Activated CD4-positive, alpha-beta T cell treated with anti-CD3 and anti-CD28 coated beads, Interleukin-2, amount 10 ng/mL, durations not matched to agents 7 days and 5 days (primary cell): ENCODE data around the gene CELF1. TPM values are rescaled to one million over a fixed set of nuclear protein-coding genes. Genes with fewer than 3 reads are reported as not detected.

Source experiments
- CTCF ChIA-PET: fragments of 350-600 bp; sonication (Branson Sonifier 250); formaldehyde crosslinking; loops from one replicate; lab custom pipeline; 2021; ENCODE audit warnings: antibody characterized with exemption; lab: Charles Lee
- POLR2A ChIA-PET: fragments of 350-600 bp; sonication (Branson Sonifier 250); formaldehyde crosslinking; loops from one replicate; lab custom pipeline; 2021; ENCODE audit warnings: antibody characterized with exemption; lab: Charles Lee
- DNase-seq: peaks from one replicate; pipeline ENCODE4 v3.0.0-alpha.2; 2020
- H3K27ac Mint-ChIP-seq: one replicate; pipeline ENCODE4 v1.8.0; 2021; ENCODE audit warnings: mild to moderate bottlenecking, moderate library complexity, mixed read lengths
- H3K27me3 Mint-ChIP-seq: one replicate; pipeline ENCODE4 v1.8.0; 2021; ENCODE audit warnings: mixed read lengths
- H3K36me3 Mint-ChIP-seq: one replicate; pipeline ENCODE4 v1.8.0; 2021; ENCODE audit warnings: low read depth, mixed read lengths
- H3K4me1 Mint-ChIP-seq: one replicate; pipeline ENCODE4 v1.8.0; 2021; ENCODE audit warnings: mixed read lengths
- H3K4me3 Mint-ChIP-seq: one replicate; pipeline ENCODE4 v1.8.0; 2021; ENCODE audit warnings: mild to moderate bottlenecking, moderate library complexity, mixed read lengths
- H3K9me3 Mint-ChIP-seq: one replicate; pipeline ENCODE4 v1.8.0; 2021; ENCODE audit warnings: mixed read lengths
- total RNA-seq, 2 experiments: library from RNA; stranded (reverse); gene quantifications; one replicate each; pipeline ENCODE4 v1.2.3, GENCODE V29; 2021

Gene CELF1
- total RNA-seq, 2 experiments from 2014 or later: 102 to 105 TPM

DNA sequence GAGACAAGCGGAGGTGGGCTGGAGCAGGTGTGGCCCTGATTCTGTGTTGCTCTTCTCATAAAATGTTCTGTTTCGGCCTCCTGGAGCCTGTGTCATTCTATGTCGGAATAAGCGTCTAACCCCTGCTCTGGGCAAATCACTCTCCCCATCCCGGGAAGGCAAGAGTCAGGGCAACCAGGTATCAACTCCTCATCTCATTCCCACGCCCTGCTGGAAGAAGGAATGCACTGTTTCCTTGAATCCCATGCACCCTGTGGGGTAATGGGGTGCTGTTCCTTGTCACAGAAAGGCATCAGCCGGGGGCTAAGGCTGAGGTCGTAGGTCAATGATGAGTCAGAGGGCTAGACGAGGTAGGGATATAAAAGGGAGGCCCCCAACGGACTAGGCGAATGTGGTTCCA, 36.2 kb upstream of the CELF1 start:
- H3K9me3 Mint-ChIP-seq: no peaks in the 10 kb centered on the region
- no peak overlapping the region for H3K4me3 Mint-ChIP-seq
- H3K36me3 Mint-ChIP-seq: peaks cover 4% of the 10 kb centered on the region
- no peak overlapping the region for H3K27ac Mint-ChIP-seq
- ChIA-PET POLR2A (no interaction called here), CTCF (no interaction called here)
- no peak for DNase-seq
- peaks cover 17% of the 10 kb centered on the region for H3K4me1 Mint-ChIP-seq
- peaks cover 18% of the 10 kb centered on the region for H3K27me3 Mint-ChIP-seq

DNA sequence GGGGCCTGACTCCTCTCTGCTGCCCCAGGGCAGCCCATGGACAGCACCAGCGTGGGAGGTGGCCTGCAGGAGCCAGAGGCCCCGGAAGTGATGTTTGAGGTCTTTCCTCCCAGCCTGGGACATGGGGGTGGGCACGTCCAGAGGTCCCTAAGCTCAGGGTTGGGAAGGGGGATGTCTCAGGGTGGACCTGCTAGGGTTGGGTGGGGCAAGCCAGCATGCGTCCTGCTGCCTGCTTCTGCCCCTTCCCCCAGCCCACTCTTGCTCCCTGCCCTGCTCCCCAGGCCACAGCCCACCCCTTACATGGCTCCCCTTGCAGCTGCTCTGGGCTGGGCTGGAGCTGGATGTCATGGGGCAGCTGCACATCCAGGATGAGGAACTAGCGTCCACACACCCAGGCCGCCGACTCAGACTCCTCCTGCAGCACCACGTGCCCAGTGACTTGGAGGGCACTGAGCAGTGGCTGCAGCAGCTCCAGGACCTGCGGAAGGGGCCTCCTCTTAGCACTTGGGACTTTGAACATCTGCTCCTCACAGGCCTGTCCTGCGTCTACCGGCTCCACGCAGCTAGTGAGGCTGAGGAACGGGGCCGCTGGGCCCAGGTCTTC, 34.9 kb upstream of the CELF1 start:
- H3K4me1 Mint-ChIP-seq: peaks cover 10% of the 10 kb centered on the region
- no peak overlapping the region for H3K4me3 Mint-ChIP-seq
- ChIA-PET CTCF (interaction anchor here (1.0 kb wide), 1 partner anchor 9 kb away, joined by 3 read pairs; the partner anchor contains the start of genes KBTBD4 and NDUFS3), POLR2A (no interaction called here)
- H3K27ac Mint-ChIP-seq: no peak overlapping the region
- H3K9me3 Mint-ChIP-seq: no peaks in the 10 kb centered on the region
- H3K36me3 Mint-ChIP-seq: peaks cover 11% of the 10 kb centered on the region
- no peak for DNase-seq
- H3K27me3 Mint-ChIP-seq: peaks cover 7% of the 10 kb centered on the region

DNA sequence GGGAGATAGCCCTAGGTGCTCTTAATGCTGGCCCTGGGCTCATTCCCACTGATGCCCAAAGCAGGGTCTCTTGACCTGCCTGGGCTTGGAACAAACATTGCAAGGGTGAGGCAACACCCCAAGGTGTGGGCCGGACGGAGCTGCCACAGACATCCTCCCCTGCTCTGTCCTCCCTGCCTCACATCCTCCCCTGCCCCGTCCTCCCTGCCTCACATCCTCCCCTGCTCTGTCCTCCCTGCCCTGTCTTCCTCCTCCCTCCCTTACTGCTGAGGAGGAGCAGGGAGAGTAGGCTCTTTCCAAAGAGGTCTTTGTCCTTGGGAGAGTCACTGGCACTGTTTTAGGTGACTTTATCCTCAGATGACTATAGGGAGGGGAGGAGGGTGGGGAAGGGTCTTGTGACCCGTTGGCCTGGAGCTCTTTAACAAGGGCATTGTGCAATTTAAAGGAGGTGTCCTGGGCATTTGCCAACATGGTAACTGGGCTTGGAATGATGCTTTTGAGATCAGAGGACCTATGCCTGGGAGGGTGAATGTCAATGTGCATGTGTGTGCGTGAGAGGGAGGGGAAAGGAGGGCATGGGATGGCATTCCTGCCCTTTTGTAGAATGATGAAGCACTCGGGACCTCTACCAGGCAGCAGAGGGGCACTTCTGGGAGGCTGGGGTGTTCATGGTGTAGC, 34.2 kb upstream of the CELF1 start:
- no peak overlapping the region for H3K4me3 Mint-ChIP-seq
- H3K27me3 Mint-ChIP-seq: peaks cover under 1% of the 10 kb centered on the region
- CTCF ChIA-PET: interaction anchor here (0.5 to 1.0 kb wide), 2 partner anchors 9 to 21 kb away, joined by 3 read pairs; partner anchors contain the start of genes KBTBD4 and NDUFS3
- no peaks in the 10 kb centered on the region for H3K9me3 Mint-ChIP-seq
- peaks cover 5% of the 10 kb centered on the region for H3K4me1 Mint-ChIP-seq
- H3K27ac Mint-ChIP-seq: no peak overlapping the region
- peaks cover 16% of the 10 kb centered on the region for H3K36me3 Mint-ChIP-seq
- DNase-seq: no peak
- POLR2A ChIA-PET: no interaction called here

GRCh38 chr11:47586098-47586855, 33.3 kb upstream of the CELF1 start, which contains the start of gene FAM180B:
Gene FAM180B, plus strand, starts transcription at chr11:47586678. Its CDS starts 91 bp downstream, at chr11:47586769.
- ChIA-PET POLR2A (no interaction called here), CTCF (interaction anchor here (0.5 kb wide), 1 partner anchor 22 kb away, joined by 3 read pairs; no protein-coding TSS in a partner anchor)
- no peak for DNase-seq
- Mint-ChIP-seq H3K27me3 (no peaks in the 10 kb centered on the region), H3K36me3 (peaks cover 24% of the 10 kb centered on the region), H3K9me3 (no peaks in the 10 kb centered on the region), H3K27ac (no peak within 1 kb of the TSS), H3K4me1 (peaks cover 2% of the 10 kb centered on the region), H3K4me3 (no peak within 1 kb of the TSS)

DNA sequence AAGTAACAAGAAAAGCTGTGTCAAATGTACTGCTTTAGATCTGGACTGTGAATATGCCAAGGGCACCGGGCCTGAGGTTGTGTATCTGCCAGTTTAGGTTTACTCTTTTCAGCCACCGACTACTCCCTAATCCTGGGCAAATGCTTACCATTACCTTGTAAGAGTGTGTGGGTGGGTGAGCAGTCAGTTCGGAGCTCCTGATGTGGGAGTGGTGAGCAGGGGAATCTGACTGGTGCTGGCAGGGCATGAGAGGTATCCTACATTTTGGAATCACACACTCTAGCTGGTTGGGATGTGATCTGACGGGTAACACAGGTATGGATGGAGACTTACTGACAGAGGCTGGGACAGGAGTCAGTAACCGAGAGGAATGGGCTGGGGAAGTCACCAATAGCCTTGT, 30.9 kb upstream of the CELF1 start:
- CTCF ChIA-PET: interaction anchor here (0.5 to 0.7 kb wide), 3 partner anchors 46 to 98 kb away, joined by 3 to 4 read pairs (median 3); no protein-coding TSS in a partner anchor
- peaks cover 18% of the 10 kb centered on the region for H3K4me1 Mint-ChIP-seq
- no peaks in the 10 kb centered on the region for H3K27me3 Mint-ChIP-seq
- H3K36me3 Mint-ChIP-seq: peaks cover 29% of the 10 kb centered on the region
- POLR2A ChIA-PET: no interaction called here
- DNase-seq: no peak
- no peak overlapping the region for H3K4me3 Mint-ChIP-seq
- no peaks in the 10 kb centered on the region for H3K9me3 Mint-ChIP-seq
- no peak overlapping the region for H3K27ac Mint-ChIP-seq

- peak within 1 kb of the TSS; percentile 99 for H3K27ac Mint-ChIP-seq
- peaks cover 37% of the 10 kb centered on the region for H3K4me1 Mint-ChIP-seq
- H3K27me3 Mint-ChIP-seq: no peaks in the 10 kb centered on the region
- H3K36me3 Mint-ChIP-seq: peaks cover 50% of the 10 kb centered on the region
- H3K4me3 Mint-ChIP-seq: peak within 1 kb of the TSS; percentile 94
- CTCF ChIA-PET: interaction anchor here (0.9 to 3.8 kb wide), 5 partner anchors 8 to 137 kb away, joined by 3 to 18 read pairs (median 4); partner anchors contain the start of genes AGBL2 and CELF1
- POLR2A ChIA-PET: interaction anchor here (0.9 kb wide), 1 partner anchor 12 kb away, joined by 3 read pairs; no protein-coding TSS in a partner anchor
- DNase-seq: peak; percentile 90
- H3K9me3 Mint-ChIP-seq: no peaks in the 10 kb centered on the region
Measured at GRCh38 chr11:47578524-47579494, 25.9 kb upstream of the CELF1 start, which contains the start of the genes KBTBD4 and NDUFS3. Gene KBTBD4, minus strand, starts transcription at chr11:47578970. Its CDS starts 19 bp downstream, at chr11:47578951. Gene NDUFS3, plus strand, starts transcription at chr11:47579074. Its CDS starts 18 bp downstream, at chr11:47579092.

DNA sequence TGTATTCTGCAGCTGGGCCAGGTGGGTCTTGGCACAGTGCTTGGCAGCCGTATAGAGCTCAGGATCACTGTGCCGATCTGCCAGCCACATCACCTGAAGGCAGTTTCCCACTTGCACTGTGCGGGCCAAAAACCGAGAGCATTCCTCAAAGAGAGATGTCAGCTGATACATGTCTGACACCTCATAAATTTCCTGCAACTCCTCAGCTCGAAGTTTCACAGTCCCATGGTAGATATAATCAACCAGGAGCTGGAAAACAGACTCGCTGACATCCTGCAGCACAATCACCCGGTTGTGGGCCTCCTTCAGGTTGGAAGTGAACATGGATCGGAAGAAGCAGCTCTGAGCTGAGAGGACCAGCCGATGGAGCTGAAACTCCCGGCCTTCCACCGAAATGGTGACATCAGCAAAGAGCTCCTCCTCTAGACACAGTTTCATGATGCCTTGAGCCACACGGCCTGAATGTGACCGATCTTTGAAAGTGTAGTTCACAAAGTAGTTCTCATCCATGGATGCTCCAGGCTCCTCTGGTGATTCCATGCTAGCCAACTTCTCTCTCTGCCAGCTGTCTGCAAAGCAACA, 24.6 kb upstream of the CELF1 start:
- peak overlapping the region; percentile 99 for H3K27ac Mint-ChIP-seq
- CTCF ChIA-PET: interaction anchor here (0.5 to 3.8 kb wide), 4 partner anchors 9 to 41 kb away, joined by 3 to 18 read pairs (median 6); partner anchors contain the start of genes CELF1 and PTPMT1

DNA sequence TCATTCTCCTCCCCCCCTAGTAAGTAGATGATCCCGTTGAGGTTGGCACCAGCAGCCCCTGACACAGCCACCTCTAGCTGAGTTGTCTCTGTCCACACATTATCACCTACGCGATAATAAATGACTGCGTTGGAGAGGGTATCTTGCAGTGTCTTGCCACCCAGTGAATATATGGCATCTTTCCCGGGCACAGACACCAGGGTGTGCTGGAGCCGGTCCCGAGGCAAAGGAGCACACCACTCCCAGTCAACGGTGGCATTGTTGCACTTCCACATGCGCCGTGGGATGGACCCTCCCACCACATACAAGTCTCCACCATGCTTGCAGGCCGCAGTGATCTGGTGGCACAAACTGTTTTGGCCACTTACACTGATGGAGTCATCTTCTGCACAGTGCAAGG, 20.4 kb upstream of the CELF1 start:
- H3K9me3 Mint-ChIP-seq: no peaks in the 10 kb centered on the region
- peaks cover 22% of the 10 kb centered on the region for H3K4me1 Mint-ChIP-seq
- H3K36me3 Mint-ChIP-seq: peaks cover 57% of the 10 kb centered on the region
- no peak overlapping the region for H3K27ac Mint-ChIP-seq
- ChIA-PET CTCF (interaction anchor here (1.4 kb wide), 1 partner anchor 17 kb away, joined by 3 read pairs; no protein-coding TSS in a partner anchor), POLR2A (no interaction called here)
- no peaks in the 10 kb centered on the region for H3K27me3 Mint-ChIP-seq
- DNase-seq: no peak
- no peak overlapping the region for H3K4me3 Mint-ChIP-seq

More for the DNA sequence above, 24.6 kb upstream of the CELF1 start:
- H3K36me3 Mint-ChIP-seq: peaks cover 54% of the 10 kb centered on the region
- H3K4me3 Mint-ChIP-seq: peak overlapping the region; percentile 94
- H3K9me3 Mint-ChIP-seq: no peaks in the 10 kb centered on the region
- no peaks in the 10 kb centered on the region for H3K27me3 Mint-ChIP-seq
- no peak for DNase-seq
- H3K4me1 Mint-ChIP-seq: peaks cover 38% of the 10 kb centered on the region
- POLR2A ChIA-PET: interaction anchor here (0.6 to 1.1 kb wide), 3 partner anchors 11 to 43 kb away, joined by 3 read pairs; no protein-coding TSS in a partner anchor

DNA sequence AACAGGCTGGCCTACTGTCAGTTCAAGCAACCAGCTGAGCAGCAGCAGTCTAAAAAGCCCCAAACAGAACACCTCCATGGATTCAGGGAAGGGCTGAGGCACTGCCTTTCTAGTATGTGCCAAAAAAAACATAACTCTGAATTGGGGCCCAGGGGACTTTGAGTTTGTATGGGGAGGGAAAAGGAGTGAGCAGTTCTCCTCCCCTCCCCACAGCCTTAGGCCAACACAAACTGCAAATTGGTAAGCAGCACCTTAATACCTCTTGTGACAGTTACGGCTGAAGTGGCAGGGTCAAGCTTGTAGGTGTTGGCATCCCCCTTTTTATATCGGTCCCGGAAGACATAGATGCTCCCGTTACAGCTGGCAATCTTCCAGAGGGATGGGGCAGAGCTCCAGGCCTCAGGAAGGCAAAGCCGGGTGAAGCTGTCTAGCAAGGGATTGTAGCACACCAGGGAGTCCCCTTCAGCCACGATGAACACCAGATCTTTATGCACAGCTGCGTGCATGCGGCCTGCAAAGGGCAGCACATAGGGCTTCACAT, 19.9 kb upstream of the CELF1 start:
- no peaks in the 10 kb centered on the region for H3K27me3 Mint-ChIP-seq
- ChIA-PET POLR2A (interaction anchor here (0.6 kb wide), 1 partner anchor 1002 kb away, joined by 3 read pairs; no protein-coding TSS in a partner anchor), CTCF (interaction anchor here (0.5 to 1.4 kb wide), 2 partner anchors 16 to 293 kb away, joined by 3 to 6 read pairs; no protein-coding TSS in a partner anchor)
- no peak overlapping the region for H3K27ac Mint-ChIP-seq
- peaks cover 18% of the 10 kb centered on the region for H3K4me1 Mint-ChIP-seq
- H3K36me3 Mint-ChIP-seq: peaks cover 56% of the 10 kb centered on the region
- no peaks in the 10 kb centered on the region for H3K9me3 Mint-ChIP-seq
- H3K4me3 Mint-ChIP-seq: no peak overlapping the region
- no peak for DNase-seq

DNA sequence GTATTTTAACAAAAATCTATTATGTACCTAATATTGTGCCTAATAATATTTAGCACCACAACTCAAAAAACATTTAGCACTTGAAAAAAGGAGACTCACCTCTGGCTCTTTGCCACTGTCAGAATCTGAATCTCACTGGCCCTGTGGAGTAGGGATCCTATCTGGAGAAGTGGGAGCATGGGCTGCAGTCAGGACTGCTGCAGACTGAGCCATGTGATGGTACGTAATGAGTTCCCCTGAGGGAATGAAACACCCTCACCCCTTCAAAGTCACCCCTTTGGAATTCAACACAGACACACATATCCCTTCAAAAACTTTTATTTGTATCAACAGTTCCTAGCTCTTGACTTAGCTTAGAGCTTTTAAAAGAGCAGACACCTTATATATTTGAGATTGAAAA, 19.0 kb upstream of the CELF1 start:
- H3K27ac Mint-ChIP-seq: no peak overlapping the region
- ChIA-PET CTCF (interaction anchor here (1.3 to 1.4 kb wide), 2 partner anchors 15 to 17 kb away, joined by 3 read pairs; no protein-coding TSS in a partner anchor), POLR2A (no interaction called here)
- H3K4me1 Mint-ChIP-seq: peaks cover 11% of the 10 kb centered on the region
- H3K36me3 Mint-ChIP-seq: peaks cover 50% of the 10 kb centered on the region
- H3K4me3 Mint-ChIP-seq: no peak overlapping the region
- no peak for DNase-seq
- no peaks in the 10 kb centered on the region for H3K27me3 Mint-ChIP-seq
- H3K9me3 Mint-ChIP-seq: no peaks in the 10 kb centered on the region

DNA sequence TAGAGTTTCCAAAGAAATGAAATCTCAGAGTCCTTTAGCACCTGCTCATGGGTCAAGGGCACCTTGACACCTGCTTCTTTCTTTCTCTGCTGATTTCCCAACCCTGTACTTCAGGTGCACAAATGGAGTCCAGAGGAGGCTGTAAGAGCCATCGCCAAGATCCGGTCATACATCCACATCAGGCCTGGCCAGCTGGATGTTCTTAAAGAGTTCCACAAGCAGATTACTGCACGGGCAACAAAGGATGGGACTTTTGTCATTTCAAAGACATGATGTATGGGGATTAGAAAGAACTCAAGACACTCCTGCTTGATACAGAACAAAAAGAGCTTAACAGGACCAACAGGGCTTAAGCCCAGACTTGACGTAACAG, 18.4 kb upstream of the CELF1 start:
- ChIA-PET POLR2A (no interaction called here), CTCF (interaction anchor here (1.3 kb wide), 1 partner anchor 16 kb away, joined by 3 read pairs; no protein-coding TSS in a partner anchor)
- Mint-ChIP-seq H3K36me3 (peaks cover 47% of the 10 kb centered on the region), H3K4me1 (peaks cover 16% of the 10 kb centered on the region), H3K9me3 (no peaks in the 10 kb centered on the region), H3K27ac (no peak overlapping the region), H3K4me3 (no peak overlapping the region), H3K27me3 (no peaks in the 10 kb centered on the region)
- no peak for DNase-seq
